ENCODE results near the gene SPATA19. TPM values are rescaled to one million over a fixed set of nuclear protein-coding genes. Genes with fewer than 3 reads are reported as not detected.

Gene SPATA19
- polyA plus RNA-seq, 1 donor, result not detected

DNA sequence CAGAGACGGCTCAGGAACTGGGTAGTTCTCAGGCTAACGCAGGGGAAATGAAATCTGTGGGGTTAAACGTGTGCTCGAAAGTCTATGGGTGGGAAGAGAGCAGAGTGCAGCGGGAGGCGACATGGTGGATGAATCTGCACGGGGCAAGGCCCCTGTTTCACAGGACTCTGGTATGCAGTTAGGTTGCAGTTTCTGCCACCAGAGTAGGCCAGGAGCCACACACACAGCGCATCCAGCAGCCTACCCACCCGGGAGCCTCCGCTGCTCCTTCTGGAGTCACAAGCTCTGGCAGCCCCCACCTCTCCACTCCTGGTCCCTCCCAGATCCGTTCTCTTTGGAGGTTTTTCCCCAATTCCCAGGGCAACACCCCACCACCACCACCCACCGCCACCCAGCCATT, 27.0 kb downstream of the SPATA19 start:
- no peak for DNase-seq

DNA sequence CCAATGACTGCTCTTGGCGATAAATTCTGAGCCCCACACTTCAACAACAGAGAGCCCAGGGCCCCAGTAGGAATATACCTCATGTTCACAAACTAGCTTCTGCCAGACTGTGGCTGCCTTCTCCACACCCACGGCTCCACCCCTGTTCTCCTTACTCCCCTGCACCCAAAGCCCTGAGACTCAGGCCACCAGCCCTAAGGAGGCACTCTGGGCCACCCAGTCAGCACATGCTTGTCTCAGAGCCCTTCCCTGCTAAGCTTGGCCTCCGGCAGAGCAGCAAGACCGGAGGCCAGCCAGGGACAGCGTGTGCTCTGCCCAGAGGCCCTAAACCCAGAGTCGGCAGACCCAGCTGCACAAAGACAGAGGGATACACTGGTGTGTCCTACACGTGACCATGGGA, 27.9 kb downstream of the SPATA19 start:
- DNase-seq, result no peak

DNA sequence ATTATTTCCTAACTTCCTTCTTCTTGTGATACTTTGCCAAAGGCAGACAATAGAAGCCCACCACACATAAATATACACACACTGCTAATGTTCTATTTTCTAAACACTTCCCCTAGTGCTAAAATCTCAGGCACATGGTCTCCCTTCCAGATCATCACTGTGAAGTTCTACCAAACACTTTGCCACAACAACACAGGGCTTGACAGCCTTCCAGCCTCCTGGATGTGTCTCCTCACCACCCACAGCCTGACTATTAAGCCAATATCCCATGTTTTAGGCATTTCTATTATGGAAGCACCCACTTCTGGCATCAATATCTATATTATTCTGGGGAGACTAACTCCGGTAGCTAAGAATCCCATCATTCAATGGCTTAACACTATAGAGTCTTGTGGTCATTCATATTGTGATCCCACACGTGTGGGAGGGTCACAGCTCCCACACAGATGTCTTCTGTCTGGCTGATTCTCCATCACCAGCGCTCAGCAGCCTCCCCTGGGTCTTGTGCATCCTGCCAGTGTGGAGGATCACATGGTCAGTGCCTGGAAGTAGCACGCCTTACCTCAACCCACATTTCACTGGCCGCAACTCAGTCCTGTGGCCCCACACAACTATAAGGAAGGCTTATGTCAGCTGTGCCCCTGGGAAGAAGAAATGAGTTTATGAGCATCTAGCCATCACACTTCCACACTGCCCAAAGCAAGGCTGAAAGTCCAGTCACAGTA, 29.0 kb downstream of the SPATA19 start:
- no peak for DNase-seq

DNA sequence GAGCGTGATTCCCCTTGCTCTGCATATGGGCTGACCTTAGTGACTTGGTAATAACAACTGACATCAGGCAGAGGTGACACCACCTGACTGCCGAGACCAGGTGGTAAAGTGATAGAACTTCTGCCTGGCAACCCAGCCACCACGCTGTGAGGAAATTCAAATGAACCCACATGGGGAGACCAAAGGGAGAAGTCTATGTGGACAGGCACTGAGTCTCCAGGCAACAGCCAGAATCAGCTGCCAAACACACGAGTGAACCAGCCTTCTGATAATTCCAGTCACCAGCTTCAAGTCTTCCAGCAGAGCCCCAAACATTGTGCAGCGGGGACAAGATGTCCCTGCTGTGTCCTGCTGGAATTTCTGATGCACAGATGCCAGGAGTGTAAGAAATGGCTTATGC, 29.7 kb downstream of the SPATA19 start:
- no peak for DNase-seq

DNA sequence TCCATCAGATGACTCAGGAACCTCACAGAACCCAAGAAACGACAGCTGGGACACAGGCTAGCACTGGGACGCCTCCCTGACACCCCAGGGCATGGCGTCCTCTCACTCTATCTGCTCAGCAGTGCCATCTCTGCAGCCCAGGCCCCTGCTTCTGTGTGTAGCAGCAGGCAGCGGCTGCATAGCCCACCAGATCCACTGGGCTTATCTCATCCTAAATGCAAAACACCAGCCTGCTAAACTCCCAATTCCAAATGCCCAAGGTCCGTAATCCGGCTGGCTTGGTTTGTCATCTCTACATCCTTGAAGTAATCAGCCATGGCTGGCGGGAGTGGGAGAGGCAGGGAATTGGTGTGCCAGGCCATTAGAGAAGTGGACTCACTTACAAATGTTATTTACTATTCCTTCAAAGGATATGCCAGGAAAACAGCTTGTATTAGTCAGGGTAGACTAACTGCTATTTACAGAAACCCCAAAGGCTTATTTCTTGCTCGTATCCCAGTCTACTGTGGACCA, 30.7 kb downstream of the SPATA19 start:
- DNase-seq, result no peak

DNA sequence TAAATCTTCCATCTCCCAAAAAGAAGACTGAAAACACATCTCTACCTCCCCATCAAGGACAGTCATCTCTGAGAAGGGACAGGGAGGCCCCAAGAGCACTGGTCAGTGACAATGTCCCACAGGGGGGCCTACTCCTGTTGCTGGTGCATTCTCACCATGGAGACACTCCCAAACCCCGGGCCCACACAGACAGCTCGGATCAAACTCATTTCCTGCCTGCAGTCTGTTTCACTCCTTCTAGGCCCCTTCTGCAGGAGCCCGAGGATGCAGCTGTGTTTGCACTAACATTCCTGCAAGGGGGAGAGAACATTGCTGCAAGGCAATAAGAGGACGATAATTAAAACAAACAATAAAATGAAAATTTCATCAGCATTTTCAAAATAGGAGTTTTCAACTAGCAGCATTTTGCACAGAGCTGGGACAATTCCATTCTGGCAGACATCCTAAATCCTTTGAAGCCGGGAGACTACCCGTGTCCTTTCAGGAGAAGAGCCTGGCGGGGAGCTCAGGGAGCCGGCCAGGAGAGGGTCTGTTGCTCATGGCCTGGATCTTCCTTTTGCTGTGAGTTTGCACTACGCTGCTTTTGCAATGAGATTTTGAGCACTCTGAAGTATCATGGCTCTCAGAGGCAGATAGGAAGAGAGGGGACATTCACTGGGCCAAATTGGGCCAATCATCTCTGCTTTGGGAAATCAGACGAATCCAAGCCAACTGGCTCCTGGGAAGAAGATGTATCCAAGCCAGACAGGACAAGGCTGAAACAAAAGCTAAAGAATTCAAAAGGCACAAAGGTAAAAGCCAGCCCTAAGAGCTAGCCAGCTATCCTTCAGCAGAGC, 33.2 kb downstream of the SPATA19 start:
- DNase-seq, result no peak

DNA sequence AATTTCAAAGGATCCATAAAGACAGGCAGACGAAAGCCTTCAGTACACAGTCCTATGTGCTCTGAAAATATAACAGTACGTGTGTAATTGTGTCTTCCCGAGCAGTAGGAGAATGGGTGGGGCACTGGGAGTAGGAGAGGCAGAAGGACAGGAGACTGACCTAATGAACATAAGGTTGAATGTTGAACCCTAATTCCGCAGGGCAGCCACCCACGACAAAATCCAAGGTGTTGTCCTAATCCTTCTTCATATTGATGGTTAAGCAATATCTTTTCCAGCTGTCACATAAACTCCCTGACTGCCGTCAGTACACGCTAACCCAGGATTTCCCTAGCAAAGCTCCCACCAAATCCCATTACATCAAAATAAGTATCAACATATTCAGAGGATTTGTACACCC, 34.5 kb downstream of the SPATA19 start:
- DNase-seq, result no peak

DNA sequence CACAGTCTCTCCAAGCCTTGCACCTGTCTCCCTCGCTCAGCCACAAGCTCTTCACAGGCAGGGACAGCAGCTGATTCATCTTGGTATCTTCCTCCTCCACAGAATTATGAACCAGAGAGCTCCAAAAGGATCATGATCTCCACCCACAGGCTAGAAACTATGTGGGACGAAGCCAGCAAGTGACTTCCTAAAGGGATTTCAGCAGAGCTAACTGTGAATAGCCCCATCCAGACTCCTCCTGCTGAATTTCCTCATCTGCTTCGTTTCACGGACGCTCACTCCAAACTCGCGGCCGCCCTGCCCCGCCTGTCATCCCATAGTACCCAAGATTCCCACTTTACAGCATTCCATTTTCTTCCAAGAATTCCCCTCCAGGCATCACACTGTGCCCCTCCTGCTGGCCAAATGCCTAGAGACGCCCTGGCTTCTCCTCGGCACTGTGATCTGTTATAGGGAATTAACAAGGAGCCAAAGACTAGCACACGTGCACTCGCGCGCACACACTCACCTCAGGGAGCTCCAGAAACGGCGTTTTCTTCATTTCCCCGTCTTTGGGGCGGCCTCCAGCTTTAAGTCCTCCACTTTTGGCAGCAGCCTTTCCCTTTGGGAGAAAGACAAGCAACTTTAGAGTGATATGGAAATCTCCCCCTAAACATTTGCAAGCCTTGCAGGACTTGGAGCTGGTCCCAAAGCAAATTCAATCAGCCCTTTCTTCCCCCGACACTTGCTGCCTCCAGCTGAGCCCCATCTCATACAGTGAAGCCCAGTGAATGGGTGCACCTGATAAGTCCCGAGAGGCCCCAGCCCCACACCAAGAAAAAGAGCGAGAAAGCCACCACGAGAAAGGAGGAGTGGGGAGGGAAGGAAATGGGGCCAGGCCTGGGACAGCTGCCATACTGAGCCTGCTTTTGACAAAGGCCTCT, 35.5 kb downstream of the SPATA19 start:
- DNase-seq, result no peak

DNA sequence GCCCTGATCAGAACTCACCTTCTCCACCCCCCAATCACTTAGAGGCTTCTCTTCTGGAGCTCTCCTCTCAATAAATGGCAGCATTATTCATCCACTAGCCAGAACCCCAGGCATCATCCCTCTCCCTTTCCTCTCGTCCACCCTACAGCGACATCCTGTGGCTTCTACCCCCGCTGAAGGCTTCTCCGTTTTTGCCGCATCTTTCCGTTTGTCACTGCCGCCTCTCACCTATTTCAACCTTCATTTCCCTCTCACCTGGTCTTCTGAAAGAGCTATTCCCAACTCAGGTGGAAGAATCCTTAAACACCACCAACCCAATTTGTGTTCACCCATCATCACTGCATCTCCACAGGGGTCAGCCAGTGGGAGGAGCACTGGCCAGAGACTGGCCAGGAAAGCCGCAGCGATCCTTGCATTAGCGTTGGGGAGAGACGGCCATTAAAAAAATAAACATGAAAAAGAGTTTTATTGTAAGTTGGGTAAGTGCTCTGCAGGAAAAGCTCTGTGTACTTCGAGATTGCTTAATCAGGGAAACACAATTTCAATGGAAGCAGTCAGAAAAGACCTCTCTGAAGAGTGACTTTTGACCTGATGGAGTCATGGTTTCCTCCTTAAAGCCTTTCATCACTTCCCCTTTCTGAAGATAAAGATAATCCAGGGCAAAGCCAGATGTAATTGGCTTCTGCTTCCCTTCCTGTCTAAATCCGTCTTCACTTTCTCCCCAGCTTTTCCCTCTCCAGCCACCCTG, 36.7 kb downstream of the SPATA19 start:
- no peak for DNase-seq

DNA sequence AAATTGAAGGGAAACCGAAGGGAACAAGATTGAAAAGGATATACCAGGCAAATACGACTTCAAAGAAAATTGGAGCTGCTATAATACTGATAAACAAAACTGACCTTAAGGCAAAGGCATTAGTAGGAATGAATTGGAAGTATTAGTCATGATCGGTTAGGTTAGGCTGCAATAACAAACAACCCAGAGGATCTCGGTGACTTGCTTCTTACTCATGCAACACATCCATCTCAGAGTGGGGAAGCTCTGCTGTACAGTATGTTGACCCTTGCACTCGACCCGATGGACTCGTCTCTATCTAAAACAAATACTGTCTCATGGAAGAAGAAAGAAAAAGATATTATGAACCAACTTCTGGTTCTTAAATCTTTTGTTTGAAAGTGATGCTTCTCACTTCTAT, 42.3 kb downstream of the SPATA19 start:
- DNase-seq, result no peak

DNA sequence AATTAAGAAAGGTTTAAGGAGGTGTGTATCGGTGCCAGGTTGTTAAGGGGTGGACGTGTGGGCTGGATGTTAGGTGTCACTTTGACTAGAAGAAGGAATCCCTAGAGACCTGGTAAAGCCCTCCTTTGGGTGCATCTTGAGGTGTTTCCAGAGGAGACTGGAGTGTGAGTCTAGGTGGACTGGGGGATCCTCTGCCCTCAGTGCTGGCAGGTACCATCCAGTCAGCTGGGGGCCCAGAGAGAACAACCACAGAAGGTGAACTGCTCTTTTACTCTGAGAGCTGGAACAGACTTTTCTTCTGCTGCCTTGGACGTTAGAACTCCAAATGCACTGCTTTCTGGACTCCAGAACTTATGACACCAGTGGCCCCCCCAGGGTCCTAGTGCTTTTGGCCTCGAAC, 44.0 kb downstream of the SPATA19 start:
- no peak for DNase-seq

DNA sequence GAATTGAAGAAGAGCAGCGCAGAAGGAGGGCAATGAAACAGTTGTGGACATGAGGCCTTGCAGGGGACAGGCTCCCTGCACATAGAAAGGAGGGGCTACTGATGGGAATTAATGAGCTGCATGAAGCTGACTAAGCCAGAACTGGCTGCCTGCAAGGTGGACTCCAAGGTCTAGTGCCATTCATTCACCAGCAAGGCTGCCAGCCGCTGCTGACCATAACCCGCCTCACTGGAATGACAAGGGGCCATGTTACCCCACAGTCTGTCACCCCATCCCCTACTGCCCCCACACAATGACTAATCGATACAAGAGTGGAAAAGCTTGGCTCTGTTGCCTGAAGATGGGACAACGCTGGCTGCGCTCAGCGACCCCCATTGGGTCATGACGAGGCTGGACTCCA, 44.6 kb downstream of the SPATA19 start:
- no peak for DNase-seq

DNA sequence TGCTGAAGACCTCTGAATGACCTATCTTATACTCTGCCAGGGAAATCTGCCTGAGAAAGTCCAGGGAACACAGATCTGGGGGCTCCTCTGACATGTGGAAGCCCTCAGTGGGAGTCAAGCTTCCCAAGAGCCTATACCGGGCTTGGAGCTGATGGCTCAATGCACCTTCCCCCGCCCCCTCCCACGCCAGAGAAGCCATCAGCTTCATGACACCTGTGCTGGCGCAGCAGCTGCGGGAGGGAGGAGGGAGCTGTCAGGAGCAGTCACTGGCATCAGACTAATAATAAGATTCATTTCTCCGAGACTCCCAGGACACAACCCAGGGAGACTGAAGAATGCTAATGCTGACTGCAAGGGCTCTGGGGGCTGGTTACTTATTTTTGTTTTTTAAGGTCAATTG, 47.8 kb downstream of the SPATA19 start:
- no peak for DNase-seq

DNA sequence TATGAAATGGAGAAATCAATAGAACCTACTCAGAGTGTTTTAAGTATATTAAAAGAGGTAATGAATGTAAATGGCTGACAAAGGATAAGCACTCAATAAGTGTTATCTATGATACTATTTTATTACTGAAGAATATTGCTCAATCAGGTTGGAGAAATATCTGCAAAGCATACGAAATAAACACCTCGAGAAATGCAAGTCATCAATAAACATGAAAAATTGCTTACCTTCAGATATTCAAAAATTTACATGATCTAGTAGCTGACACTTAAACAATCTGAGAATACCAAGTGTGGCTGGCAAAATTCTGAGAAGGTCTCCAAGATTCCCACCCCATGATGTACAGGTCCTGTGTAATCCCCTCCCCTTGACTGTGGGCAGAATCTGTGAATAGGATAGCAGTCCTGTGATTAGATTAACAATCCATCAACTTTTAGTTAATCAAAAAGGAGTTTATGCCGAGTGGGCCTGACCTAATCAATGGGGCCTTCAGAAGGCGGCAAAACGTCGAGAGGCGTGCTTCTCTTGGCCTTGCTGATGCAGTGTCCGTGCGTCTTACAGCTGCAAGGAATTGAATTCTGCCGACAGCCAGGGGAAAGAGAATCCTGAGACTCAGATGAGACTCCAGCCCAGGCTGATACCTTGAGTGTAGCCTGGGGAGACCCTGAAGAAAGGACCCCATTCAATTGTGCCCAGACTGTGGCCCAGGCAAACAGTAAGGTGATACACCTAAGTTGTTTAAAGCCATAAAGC, 49.1 kb downstream of the SPATA19 start:
- DNase-seq, result no peak

DNA sequence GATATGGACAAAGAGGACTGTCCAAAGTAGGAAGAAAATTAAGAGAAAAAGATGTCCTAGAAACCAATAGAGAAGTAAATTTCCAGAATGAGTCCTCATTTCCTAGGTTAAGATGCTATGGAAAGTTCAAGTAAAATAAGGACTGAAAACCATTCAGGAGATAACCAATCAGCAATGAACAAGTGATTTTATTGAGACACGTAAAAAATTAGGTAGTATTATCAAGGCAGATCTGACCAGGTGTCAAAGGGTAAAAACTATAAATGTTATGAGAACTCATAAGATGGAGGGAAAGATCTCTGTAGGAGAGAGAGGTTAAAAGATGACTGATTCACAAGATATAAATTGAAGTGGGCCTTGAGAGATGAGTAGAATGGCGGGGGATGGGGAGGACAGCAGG, 50.2 kb downstream of the SPATA19 start:
- DNase-seq, result no peak

DNA sequence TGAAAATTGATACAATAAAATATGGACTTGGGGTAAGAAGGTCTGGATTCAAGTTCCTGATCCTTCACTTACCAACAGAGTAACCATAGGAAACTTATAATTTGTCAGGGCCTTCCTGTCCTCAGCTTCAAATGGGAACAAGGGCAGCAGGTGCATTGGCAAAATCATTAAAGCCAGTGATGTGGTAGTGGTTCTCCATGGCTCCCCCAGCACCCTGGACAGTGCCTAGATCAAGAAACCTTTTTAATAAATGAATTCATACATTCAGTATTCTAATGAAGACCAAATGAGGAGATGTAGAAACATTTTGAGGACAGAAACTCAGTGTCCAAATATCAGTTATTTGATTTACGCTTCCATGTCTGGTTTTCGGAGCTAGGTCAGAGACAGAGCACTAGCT, 51.1 kb downstream of the SPATA19 start:
- no peak for DNase-seq

DNA sequence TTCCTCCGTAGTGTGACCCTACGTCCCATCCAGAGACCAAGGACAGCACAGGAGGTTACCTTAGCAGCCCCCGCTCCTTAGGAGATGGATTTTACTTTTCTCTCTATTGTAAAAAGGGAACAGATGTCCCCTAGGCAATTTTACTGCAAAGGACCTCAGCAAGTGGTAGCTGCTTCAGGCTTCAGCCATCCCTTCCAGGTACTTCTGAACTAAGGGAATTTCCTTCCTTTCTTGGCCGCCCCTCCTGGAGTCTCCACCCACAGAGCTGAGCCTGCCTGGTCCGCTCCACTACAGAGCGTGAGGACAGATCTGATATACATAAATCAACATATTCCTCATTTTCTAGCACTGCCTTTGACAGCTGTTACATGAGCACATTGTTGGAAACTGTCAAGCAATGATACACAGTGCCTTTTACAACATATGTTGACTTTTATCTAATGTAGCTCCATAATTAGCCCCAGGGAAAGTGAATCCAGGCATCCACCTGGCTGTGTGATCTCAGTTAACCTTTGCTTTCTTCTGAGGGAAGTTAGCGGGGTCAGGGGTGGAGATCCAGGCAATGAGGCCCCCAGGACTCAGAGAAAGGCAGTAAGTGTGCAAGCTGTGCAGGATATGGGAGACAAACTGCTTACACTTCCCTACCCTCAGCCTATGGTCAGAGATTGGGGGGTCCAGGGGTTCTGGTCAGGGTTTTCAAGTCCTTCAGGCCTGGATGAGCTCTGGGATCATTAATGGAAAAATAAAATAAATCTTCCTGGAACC, 51.9 kb downstream of the SPATA19 start:
- no peak for DNase-seq

DNA sequence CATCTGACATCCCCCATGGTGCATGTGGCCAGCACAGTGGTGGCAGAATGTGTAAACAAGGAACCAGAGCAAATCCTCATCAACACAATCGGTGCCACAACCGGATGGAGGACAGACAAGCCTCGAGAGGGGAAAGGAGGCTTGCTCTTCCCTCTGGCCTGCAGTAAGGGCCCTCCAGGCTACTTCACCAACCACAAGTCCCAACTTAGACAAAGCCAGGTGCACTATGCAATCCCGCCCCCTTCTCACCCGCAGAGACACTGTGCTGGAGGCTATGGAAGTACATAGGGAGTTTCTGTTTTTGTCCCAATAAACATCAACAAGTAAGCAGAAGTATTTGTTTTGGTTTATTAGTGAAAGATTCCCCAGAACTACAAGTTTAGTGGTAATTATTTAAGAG, 54.3 kb downstream of the SPATA19 start:
- DNase-seq, result no peak
